HCT116 (cell line): ENCODE results near the gene MCOLN1. TPM values are rescaled to one million over a fixed set of nuclear protein-coding genes. Genes with fewer than 3 reads are reported as not detected.
A peak's percentile ranks its signal among the peaks of the same experiment; 100 is the strongest.

Experiments
- ATAC-seq: fragments of 200-7000 bp; cut with Tn5 transposase; 2 replicates; pipeline ENCODE4 v1.9.1; 2020; ENCODE audit warnings: mild to moderate bottlenecking, moderate library complexity
- BruUV-seq: library from RNA; stranded (reverse); fragments of 400-500 nt; replicated peaks from 2 replicates; lab custom pipeline; 2021; lab: Mats Ljungman, UMichigan
- CTCF ChIA-PET: fragments of 300-600 bp; sonication (Branson Sonifier 250); formaldehyde crosslinking; loops from one replicate; lab custom pipeline; 2021; ENCODE audit warnings: antibody characterized with exemption; lab: Charles Lee
- POLR2A ChIA-PET: fragments of 300-600, 350-600 bp; sonication (Branson Sonifier 250); formaldehyde crosslinking; loops from one replicate; lab custom pipeline; 2021; ENCODE audit warnings: antibody characterized with exemption; lab: Charles Lee
- RAD21 ChIA-PET, 2 experiments: fragments of 300-600 bp; sonication (Branson Sonifier 250); formaldehyde crosslinking; loops; one replicate each; lab custom pipeline; 2023; ENCODE audit warnings: low total read pairs in 2 of 2; ENCODE audit not compliant: uncharacterized antibody in 2 of 2, unreplicated experiment in 2 of 2, low non-redundant PET in 1 of 2; lab: Charles Lee
- DNase-seq: peaks from one replicate; pipeline ENCODE4 v3.0.0-alpha.2; 2010; ENCODE audit warnings: low read depth, low spot score
- H2AFZ ChIP-seq: fragments of 200-600 bp; shearing (Covaris generic), sonication (generic); 2 replicates; pipeline ENCODE4 v1.6.1; 2017; ENCODE audit warnings: low read depth, mixed run types, mixed read lengths, antibody characterized with exemption, low read length; ENCODE audit not compliant: poor library complexity, severe bottlenecking
- H3K27ac ChIP-seq: 2 replicates; pipeline ENCODE4 v1.5.1; 2012; ENCODE audit warnings: low read depth, low read length
- H3K27me3 ChIP-seq: fragments of 200-600 bp; sonication (generic); 2 replicates; pipeline ENCODE4 v1.6.1; 2016; ENCODE audit warnings: mixed run types, low read length, mixed read lengths; ENCODE audit not compliant: insufficient read depth
- H3K36me3 ChIP-seq, 2 experiments: fragments of 200-500 bp in 1 of 2; fragments of 200-600 bp in 1 of 2; sonication (Bioruptor generic) in 1 of 2; sonication (generic) in 1 of 2; 2 replicates each; pipeline versions ENCODE4 v1.5.1 to v1.6.1; 2014 to 2016; ENCODE audit warnings: low read length in 2 of 2, inconsistent platforms in 1 of 2, mixed read lengths in 1 of 2, mixed run types in 1 of 2; ENCODE audit not compliant: insufficient read depth in 2 of 2, control insufficient read depth in 1 of 2
- H3K4me1 ChIP-seq, 2 experiments: fragments of 200-600 bp in 1 of 2; sonication (generic) in 1 of 2; 2 replicates each; pipeline versions ENCODE4 v1.5.1 to v1.6.1; 2012 to 2017; ENCODE audit warnings: low read length in 2 of 2, inconsistent platforms in 1 of 2, mild to moderate bottlenecking in 1 of 2, mixed read lengths in 1 of 2, mixed run types in 1 of 2, moderate library complexity in 1 of 2; ENCODE audit not compliant: insufficient read depth in 2 of 2, control insufficient read depth in 1 of 2
- H3K4me2 ChIP-seq: fragments of 200-600 bp; sonication (generic); 2 replicates; pipeline ENCODE4 v1.6.1; 2017; ENCODE audit warnings: mixed run types, low read length, mixed read lengths
- H3K4me3 ChIP-seq, 2 experiments: fragments of 200-600 bp in 1 of 2; sonication (generic) in 1 of 2; replicated peaks in 1 of 2; 2 replicates each; pipeline ENCODE4 v1.5.1; 2011 to 2016; ENCODE audit warnings: low read length in 2 of 2, control low read depth in 1 of 2, low read depth in 1 of 2, mild to moderate bottlenecking in 1 of 2, mixed read lengths in 1 of 2, mixed run types in 1 of 2
- H3K79me2 ChIP-seq: fragments of 200-600 bp; sonication (generic); 2 replicates; pipeline ENCODE4 v1.6.1; 2017; ENCODE audit warnings: mild to moderate bottlenecking, mixed run types, low read length, moderate library complexity, mixed read lengths; ENCODE audit not compliant: insufficient read depth
- H3K9ac ChIP-seq: fragments of 200-600 bp; sonication (generic); 2 replicates; pipeline ENCODE4 v1.6.1; 2016; ENCODE audit warnings: low read length, mixed read lengths
- H3K9me2 ChIP-seq: fragments of 200-600 bp; sonication (generic), shearing (Covaris generic); 2 replicates; pipeline ENCODE4 v1.6.1; 2017; ENCODE audit warnings: mixed run types, mild to moderate bottlenecking, moderate library complexity; ENCODE audit not compliant: insufficient read depth
- H3K9me3 ChIP-seq, 2 experiments: fragments of 200-500 bp in 1 of 2; fragments of 200-600 bp in 1 of 2; sonication (Bioruptor generic) in 1 of 2; sonication (generic) in 1 of 2; 2 replicates each; pipeline ENCODE4 v1.6.1; 2014 to 2017; ENCODE audit warnings: low read length in 2 of 2, mixed read lengths in 2 of 2, inconsistent platforms in 1 of 2, low read depth in 1 of 2, mild to moderate bottlenecking in 1 of 2, mixed run types in 1 of 2, moderate library complexity in 1 of 2; ENCODE audit not compliant: control insufficient read depth in 1 of 2, insufficient read depth in 1 of 2
- H4K20me1 ChIP-seq: fragments of 200-600 bp; sonication (generic), shearing (Covaris generic); 2 replicates; pipeline ENCODE4 v1.6.1; 2017; ENCODE audit warnings: mixed run types, mild to moderate bottlenecking, moderate library complexity; ENCODE audit not compliant: insufficient read depth
- ATF3 ChIP-seq: IDR thresholded peaks from 2 replicates; pipeline ENCODE4 v1.6.1; 2012
- CTCF ChIP-seq, 3 experiments: fragments of 200-600 bp in 1 of 3; sonication (generic) in 1 of 3; IDR thresholded peaks in 2 of 3; conservative IDR thresholded peaks in 1 of 3; 2 replicates each; pipeline ENCODE4 v1.5.1; 2012 to 2017; ENCODE audit warnings: low read depth in 2 of 3, low read length in 2 of 3, antibody characterized with exemption in 1 of 3, borderline replicate concordance in 1 of 3, control low read depth in 1 of 3, mild to moderate bottlenecking in 1 of 3, mixed read lengths in 1 of 3, mixed run types in 1 of 3, moderate library complexity in 1 of 3; ENCODE audit not compliant: insufficient read depth in 1 of 3
- FOSL1 ChIP-seq: IDR thresholded peaks from 2 replicates; pipeline ENCODE4 v1.6.1; 2012; ENCODE audit warnings: low read depth
- MAX ChIP-seq: IDR thresholded peaks from 2 replicates; pipeline ENCODE4 v1.6.1; 2012
- POLR2A ChIP-seq: IDR thresholded peaks from 2 replicates; pipeline ENCODE4 v1.7.0; 2011; ENCODE audit warnings: borderline replicate concordance; ENCODE audit not compliant: insufficient read depth, insufficient read length; ENCODE audit errors: extremely low read depth
- POLR2AphosphoS5 ChIP-seq: IDR thresholded peaks from 2 replicates; pipeline ENCODE4 v1.6.1; 2011; ENCODE audit warnings: mild to moderate bottlenecking, low read depth, low read length, moderate library complexity
- TCF7L2 ChIP-seq: IDR thresholded peaks from 2 replicates; pipeline ENCODE4 v1.7.0; 2011; ENCODE audit warnings: borderline replicate concordance, inconsistent platforms; ENCODE audit not compliant: insufficient read depth, insufficient read length; ENCODE audit errors: extremely low read depth
- ZFX ChIP-seq: fragments of 450-650 bp; IDR thresholded peaks from 2 replicates; pipeline ENCODE4 v1.6.1; 2017
- intact Hi-C: fragments of 100-400 bp; cut with micrococcal nuclease; formaldehyde crosslinking; loops from 2 replicates; pipeline ENCODE4 v1.10.0; 2022
- total RNA-seq: library from RNA; stranded (reverse); gene quantifications from one replicate; pipeline ENCODE4 v1.2.1, GENCODE V29; 2021; ENCODE audit not compliant: unreplicated experiment

MCOLN1 gene
- total RNA-seq, 1 experiment from 2014 or later, result 19.1 TPM

GRCh38 chr19:7500811-7501450 is 21.5 kb upstream of the MCOLN1 start:
- Histone ChIP-seq H3K79me2 (no peaks in the 10 kb centered on the region), H3K9ac (peak overlapping the region; percentile 41), H3K27ac (peak overlapping the region; percentile 30; the same call in 1 of the 2 replicates), H4K20me1 (no peaks in the 10 kb centered on the region), H3K27me3 (no peaks in the 10 kb centered on the region), H3K9me3 (no peaks in the 10 kb centered on the region), H3K36me3 (no peaks in the 10 kb centered on the region), H3K9me2 (no peaks in the 10 kb centered on the region), H3K4me2 (peak overlapping the region; percentile 75), H2AFZ (peak overlapping the region; percentile 35), H3K4me3 (peak overlapping the region; percentile 26 to 43), H3K4me1 (peaks cover 11 to 24% of the 10 kb centered on the region in 2 experiments)
- no TSS peak for BruUV-seq
- ChIA-PET POLR2A (no interaction called here), RAD21 (no interaction called here), CTCF (interaction anchor here (1.0 kb wide), 1 partner anchor 147 kb away, joined by 4 read pairs; no protein-coding TSS in a partner anchor)
- DNase-seq, result peak; percentile 78
- intact Hi-C loops, result no loop called here
- ATAC-seq, result peak; percentile 84
- TF ChIP-seq TCF7L2 (peak; percentile 10), FOSL1 (no peak), ZFX (peak; percentile 47; the same call in 1 of the 2 replicates), POLR2AphosphoS5 (peak; percentile 61), MAX (peak; percentile 89), POLR2A (peak; percentile 67), ATF3 (no peak), CTCF (IDR thresholded peaks at IDR 0.05 in 2 of 3, conservative IDR thresholded peaks at IDR 0.05 in 1 of 3; ENCODE audit: borderline replicate concordance in 1 of 3, insufficient read depth in 1 of 3, low read depth in 2 of 3, low read length in 2 of 3) (0 out of 6 replicates have a peak, but pooled peaks of 1 of the 3 experiments have one; percentile 5)
